Urothelium cell line (cell line): ENCODE data around the gene NFIC.

Experiments used
- DNase-seq: peaks from one replicate; pipeline ENCODE4 v3.0.0; 2011; ENCODE audit warnings: low spot score, mixed read lengths
- FAIRE-seq: peaks from 2 replicates; lab custom pipeline; 2011; peaks lifted over from hg19 to GRCh38; lab: Jason Lieb, UNC

The NFIC gene

DNA sequence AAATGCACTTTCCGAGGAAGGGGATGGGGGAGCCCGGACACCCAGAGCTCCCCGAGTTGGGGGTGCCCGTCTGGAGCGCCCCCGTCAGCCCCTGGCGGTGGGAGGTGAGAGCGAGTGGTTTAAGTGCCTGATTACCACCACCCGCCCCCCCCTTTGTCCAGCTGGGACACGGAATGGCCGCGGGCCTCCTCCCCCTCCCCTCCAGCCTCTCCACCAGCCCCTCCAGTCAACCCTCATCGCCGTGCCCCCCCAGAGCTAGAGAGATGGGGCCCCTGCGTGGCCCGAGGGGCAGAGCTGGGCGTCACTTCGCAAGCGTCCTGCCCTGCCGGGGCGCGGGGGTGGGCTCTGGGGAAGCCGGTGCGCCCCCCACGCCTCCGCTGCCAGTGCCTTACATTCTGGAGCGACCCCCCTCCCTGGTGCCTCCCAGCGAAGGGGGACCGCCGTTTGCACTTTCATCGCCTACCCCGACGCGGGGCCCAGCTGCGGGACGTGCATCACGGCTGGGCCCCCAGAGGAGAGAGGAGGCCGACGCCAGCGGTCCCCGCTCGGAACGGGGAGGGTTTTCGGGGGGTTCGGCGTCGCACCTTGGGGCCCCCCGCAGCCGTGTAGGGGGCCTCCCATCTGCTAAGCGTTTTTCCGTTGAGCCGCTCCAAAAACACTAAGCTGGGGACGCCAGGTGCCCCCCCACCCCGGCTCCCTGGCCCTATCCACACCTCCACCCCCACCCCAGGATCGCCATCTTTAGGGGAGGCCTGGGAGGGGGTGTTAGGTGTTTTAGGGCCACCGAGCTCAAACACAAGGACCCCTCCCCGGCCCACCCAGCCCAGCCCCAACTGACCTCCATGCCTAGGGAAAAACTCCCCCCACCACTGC lies 97.6 kb downstream of the NFIC start:
- FAIRE-seq (no peak), DNase-seq (no peak)

GRCh38 chr19:3464587-3465235 lies 98.3 kb downstream of the NFIC start:
- FAIRE-seq (no peak), DNase-seq (no peak)

- DNase-seq (no peak), FAIRE-seq (no peak)
Measured at GRCh38 chr19:3465552-3465951, 99.2 kb downstream of the NFIC start.

- FAIRE-seq: no peak
- no peak for DNase-seq
Measured at GRCh38 chr19:3466635-3467034, 100.3 kb downstream of the NFIC start.

- no peak for FAIRE-seq
- no peak for DNase-seq
Measured at GRCh38 chr19:3467437-3468198, 101.2 kb downstream of the NFIC start.

GRCh38 chr19:3468211-3468610 lies 101.8 kb downstream of the NFIC start:
- FAIRE-seq (no peak), DNase-seq (no peak)

GRCh38 chr19:3469638-3470499 lies 103.5 kb downstream of the NFIC start:
- DNase-seq (no peak), FAIRE-seq (no peak)

DNA sequence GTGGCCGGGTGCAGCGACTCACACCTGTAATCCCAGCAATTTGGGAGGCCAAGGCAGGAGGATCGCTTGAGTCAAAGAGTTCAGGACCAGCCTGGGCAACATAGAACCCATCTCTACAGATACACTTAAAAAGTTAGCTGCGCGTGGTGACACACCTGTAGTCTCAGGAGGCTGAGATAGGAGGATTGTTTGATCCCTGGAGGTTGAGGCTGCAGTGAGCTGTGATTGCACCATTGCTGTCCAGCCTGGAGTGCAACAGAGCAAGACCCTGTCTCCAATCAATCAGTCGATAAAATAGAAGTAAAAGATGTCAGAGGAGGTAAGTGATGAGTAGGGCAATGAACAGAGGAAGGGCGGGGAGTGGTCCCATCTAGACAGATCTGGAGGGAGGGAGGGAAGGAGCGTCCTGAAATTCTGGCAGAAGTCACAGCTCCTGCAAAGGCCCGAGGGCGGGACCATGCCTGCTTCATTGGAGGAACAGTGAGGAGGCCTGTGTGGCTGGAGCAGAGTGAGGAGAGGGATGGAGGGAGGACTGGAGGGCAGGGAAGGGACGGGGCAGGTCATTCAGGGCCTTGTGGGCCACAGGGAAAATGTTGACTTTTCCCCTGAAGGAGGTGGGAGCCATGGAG lies 104.2 kb downstream of the NFIC start:
- no peak for FAIRE-seq
- no peak for DNase-seq

- DNase-seq (peak; percentile 40), FAIRE-seq (no peak)
Measured at GRCh38 chr19:3471954-3472655, 105.7 kb downstream of the NFIC start.

- no peak for FAIRE-seq
Measured at GRCh38 chr19:3474010-3474409, 107.6 kb downstream of the NFIC start.

DNA sequence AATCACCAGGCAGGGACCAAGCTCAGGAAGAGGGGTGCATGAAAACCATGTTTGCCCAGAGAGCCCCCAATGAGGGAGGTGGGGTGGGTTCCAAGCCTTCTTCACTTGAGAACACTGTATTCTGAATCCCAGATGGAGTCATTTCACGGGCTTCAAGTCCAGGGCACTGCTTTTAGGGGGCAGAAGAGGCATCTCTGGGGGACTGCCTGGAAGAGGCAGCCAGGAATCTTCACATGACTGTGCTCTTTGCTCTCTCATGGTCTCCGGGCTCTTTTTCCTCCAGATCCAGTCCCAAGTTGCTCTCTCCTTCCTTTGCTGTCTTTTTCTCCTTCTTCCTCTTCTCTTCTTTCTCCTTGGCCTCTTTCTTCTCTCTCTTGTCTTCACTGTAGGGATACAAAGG lies 108.2 kb downstream of the NFIC start:
- FAIRE-seq: no peak
- DNase-seq: no peak

More at GRCh38 chr19:3474010-3474409, 107.6 kb downstream of the NFIC start:
- no peak for DNase-seq

DNA sequence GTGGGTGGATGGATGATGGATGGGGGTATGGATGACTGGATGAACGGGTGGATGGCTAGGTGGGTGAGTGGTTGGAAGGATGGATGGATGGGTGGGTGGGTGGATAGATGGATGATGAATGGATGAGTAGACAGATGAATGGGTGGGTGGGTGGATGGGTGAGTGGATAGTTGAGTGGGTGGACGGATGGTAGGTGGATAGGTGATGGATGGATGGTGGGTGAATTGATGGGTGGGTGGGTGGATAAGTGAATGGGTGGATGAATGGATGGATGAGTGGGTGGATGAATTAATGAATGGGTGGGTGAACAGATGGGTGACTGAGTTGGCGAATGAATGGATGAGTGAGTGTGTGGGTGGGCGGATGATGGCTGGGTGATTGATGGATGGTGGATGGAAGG lies 109.1 kb downstream of the NFIC start:
- FAIRE-seq (no peak), DNase-seq (no peak)

- peak; percentile 40 for FAIRE-seq
- no peak for DNase-seq
Measured at GRCh38 chr19:3476830-3477229, 110.4 kb downstream of the NFIC start.

DNA sequence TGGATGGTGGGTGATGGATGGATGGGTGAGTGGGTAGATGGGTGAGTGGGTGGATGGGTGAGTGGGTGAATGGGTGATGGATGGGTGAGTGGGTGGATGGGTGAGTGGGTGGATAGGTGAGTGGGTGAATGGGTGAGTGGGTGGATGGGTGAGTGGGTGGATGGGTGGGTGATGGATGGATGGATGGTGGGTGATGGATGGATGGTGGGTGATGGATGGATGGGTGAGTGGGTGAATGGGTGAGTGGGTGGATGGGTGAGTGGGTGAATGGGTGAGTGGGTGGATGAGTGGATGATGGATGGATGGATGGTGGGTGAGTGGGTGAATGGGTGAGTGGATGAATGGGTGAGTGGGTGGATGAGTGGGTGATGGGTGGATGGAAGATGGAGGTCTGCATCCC lies 111.1 kb downstream of the NFIC start:
- DNase-seq: no peak
- FAIRE-seq: peak; percentile 56

DNA sequence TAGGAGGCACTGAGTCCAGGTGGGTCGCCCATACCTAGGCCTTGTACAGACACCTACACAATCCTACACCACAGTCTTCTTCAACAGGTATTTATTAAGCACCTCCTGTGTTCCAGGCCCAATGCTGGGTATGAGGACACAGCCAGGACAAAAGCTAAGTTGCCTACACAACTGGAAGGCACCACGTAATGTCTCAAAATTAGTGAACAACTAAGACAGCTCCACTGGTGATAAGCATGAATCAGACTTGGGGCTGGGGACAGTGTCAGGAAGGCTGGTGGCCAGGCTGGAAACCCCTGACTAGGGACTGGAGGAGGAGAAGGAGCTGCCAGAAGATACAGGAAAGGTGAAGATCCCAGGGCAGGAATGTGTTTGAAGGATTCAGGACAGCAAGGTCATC lies 111.6 kb downstream of the NFIC start:
- FAIRE-seq: no peak
- no peak for DNase-seq

DNA sequence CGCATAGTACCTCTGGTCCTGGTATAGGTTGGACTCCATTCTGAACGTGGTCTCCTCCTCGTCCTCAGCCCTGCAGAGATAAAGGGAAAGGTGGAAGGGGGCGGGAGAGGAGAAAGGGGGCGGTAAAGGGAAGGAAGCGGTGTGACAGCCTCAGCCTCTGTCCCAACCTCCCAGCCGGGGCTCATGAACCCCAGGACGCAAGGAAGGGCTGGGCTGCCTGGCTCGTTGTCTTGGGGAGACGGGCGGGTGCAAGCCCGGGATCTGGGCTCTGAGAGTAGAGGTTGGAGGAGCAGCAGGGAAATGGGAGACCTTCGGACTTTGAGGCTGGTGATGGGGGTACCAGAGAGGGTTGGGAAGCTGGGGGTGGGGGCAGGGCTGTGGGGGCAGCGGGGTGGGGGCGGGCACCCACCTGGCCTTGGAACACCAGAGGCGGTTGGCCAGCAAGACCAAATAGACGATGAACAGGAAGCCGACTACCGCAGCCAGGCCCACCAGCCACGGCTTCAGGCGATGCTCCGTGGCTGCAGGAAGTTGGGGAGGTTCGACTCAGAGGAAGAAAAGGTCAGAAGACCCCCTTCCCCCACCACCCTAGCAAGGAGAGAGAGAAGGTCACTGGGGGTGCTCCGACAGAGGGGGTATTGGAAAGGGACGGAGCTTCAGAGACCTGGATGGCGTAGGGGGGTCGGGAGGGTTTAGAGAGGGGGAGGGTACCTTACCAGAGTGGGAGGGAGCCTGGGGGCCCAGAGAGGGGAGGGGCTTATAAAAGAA lies 112.2 kb downstream of the NFIC start:
- FAIRE-seq: no peak
- no peak for DNase-seq

- DNase-seq: no peak
Measured at GRCh38 chr19:3479177-3479833, 112.9 kb downstream of the NFIC start.

GRCh38 chr19:3479834-3480215 lies 113.4 kb downstream of the NFIC start:
- FAIRE-seq (no peak), DNase-seq (no peak)

More at GRCh38 chr19:3479177-3479833, 112.9 kb downstream of the NFIC start:
- no peak for FAIRE-seq
